HEK293 (cell line): ENCODE data around the gene GMEB1.
"Not testable (repeated sequence)": the region's sequence is repeated elsewhere in the genome, so short reads cannot be mapped to it uniquely, and the experiment has no call there.

Experiments
- CTCF ChIA-PET: fragments of 350-600 bp; formaldehyde crosslinking; extraction: SDS; loops from one replicate; lab custom pipeline; 2021; ENCODE audit warnings: antibody characterized with exemption; lab: Yijun Ruan, JAX
- POLR2A ChIA-PET: fragments of 300-600 bp; formaldehyde crosslinking; extraction: SDS; loops from one replicate; lab custom pipeline; 2020; ENCODE audit warnings: antibody characterized with exemption, inconsistent platforms; lab: Yijun Ruan, JAX
- H3K27ac ChIP-seq: fragments of 200-500 bp; sonication (Bioruptor generic); 2 replicates; pipeline ENCODE4 v1.5.1; 2014; ENCODE audit warnings: low read depth, low read length, control low read depth, inconsistent platforms; ENCODE audit errors: extremely low read depth
- H3K36me3 ChIP-seq, 2 experiments: fragments of 200-500 bp in 1 of 2; sonication (Bioruptor generic) in 1 of 2; 1 replicate in 1 of 2; 2 replicates in 1 of 2; pipeline ENCODE4 v1.5.1; 2014 to 2017; ENCODE audit warnings: inconsistent platforms in 2 of 2, low read length in 2 of 2; ENCODE audit not compliant: control insufficient read depth in 2 of 2, insufficient read depth in 1 of 2
- H3K4me1 ChIP-seq: fragments of 200-500 bp; sonication (Bioruptor generic); 2 replicates; pipeline ENCODE4 v1.5.1; 2014; ENCODE audit warnings: mild to moderate bottlenecking, low read length, inconsistent platforms; ENCODE audit not compliant: control insufficient read depth, insufficient read depth
- H3K4me3 ChIP-seq: 2 replicates; pipeline ENCODE4 v1.5.1; 2011; ENCODE audit warnings: low read depth, mild to moderate bottlenecking, control low read depth, low read length, moderate library complexity
- H3K9me3 ChIP-seq: fragments of 200-500 bp; sonication (Bioruptor generic); 2 replicates; pipeline ENCODE4 v1.5.1; 2014; ENCODE audit warnings: low read depth, low read length, inconsistent platforms; ENCODE audit not compliant: control insufficient read depth, insufficient read depth
- EGR2 ChIP-seq: fragments of 450-650 bp; formaldehyde crosslinking; IDR thresholded peaks from 2 replicates; pipeline ENCODE4 v1.5.1; 2016; ENCODE audit warnings: low read depth, missing biosample characterization, missing genetic modification characterization
- HIC1 ChIP-seq: fragments of 450-650 bp; formaldehyde crosslinking; IDR thresholded peaks from 2 replicates; pipeline ENCODE4 v1.5.1; 2016; ENCODE audit warnings: missing biosample characterization, missing genetic modification characterization
- KLF10 ChIP-seq: fragments of 450-650 bp; IDR thresholded peaks from 2 replicates; pipeline ENCODE4 v1.5.1; 2018; ENCODE audit warnings: missing biosample characterization, mild to moderate bottlenecking, missing genetic modification characterization
- KLF9 ChIP-seq: fragments of 450-650 bp; formaldehyde crosslinking; IDR thresholded peaks from 2 replicates; pipeline ENCODE4 v1.5.1; 2016; ENCODE audit warnings: missing biosample characterization, missing genetic modification characterization, low read depth
- SCRT1 ChIP-seq: fragments of 450-650 bp; formaldehyde crosslinking; IDR thresholded peaks from 2 replicates; pipeline ENCODE4 v1.5.1; 2016; ENCODE audit warnings: missing biosample characterization, missing genetic modification characterization, borderline replicate concordance
- SP7 ChIP-seq: fragments of 450-650 bp; formaldehyde crosslinking; IDR thresholded peaks from 2 replicates; pipeline ENCODE4 v1.5.1; 2016; ENCODE audit warnings: missing biosample characterization, missing genetic modification characterization
- YY1 ChIP-seq: fragments of 450-650 bp; formaldehyde crosslinking; IDR thresholded peaks from 2 replicates; pipeline ENCODE4 v1.5.1; 2018; ENCODE audit warnings: missing biosample characterization, missing genetic modification characterization
- ZEB2 ChIP-seq: fragments of 450-650 bp; formaldehyde crosslinking; IDR thresholded peaks from 2 replicates; pipeline ENCODE4 v1.5.1; 2016; ENCODE audit warnings: missing biosample characterization, missing genetic modification characterization
- ZFP69B ChIP-seq: fragments of 450-650 bp; formaldehyde crosslinking; IDR thresholded peaks from 2 replicates; pipeline ENCODE4 v1.5.1; 2016; ENCODE audit warnings: missing biosample characterization, missing genetic modification characterization
- ZNF138 ChIP-seq: fragments of 450-650 bp; formaldehyde crosslinking; IDR thresholded peaks from 2 replicates; pipeline ENCODE4 v1.5.1; 2016; ENCODE audit warnings: missing biosample characterization, missing genetic modification characterization, borderline replicate concordance
- ZNF324 ChIP-seq: fragments of 450-650 bp; formaldehyde crosslinking; IDR thresholded peaks from 2 replicates; pipeline ENCODE4 v1.5.1; 2016; ENCODE audit warnings: missing biosample characterization, missing genetic modification characterization
- ZNF335 ChIP-seq: fragments of 450-650 bp; formaldehyde crosslinking; conservative IDR thresholded peaks from 2 replicates; pipeline ENCODE4 v1.5.1; 2016; ENCODE audit warnings: missing biosample characterization, missing genetic modification characterization
- ZNF416 ChIP-seq: fragments of 450-650 bp; formaldehyde crosslinking; IDR thresholded peaks from 2 replicates; pipeline ENCODE4 v1.5.1; 2016; ENCODE audit warnings: missing biosample characterization, missing genetic modification characterization
- ZNF426 ChIP-seq: fragments of 450-650 bp; formaldehyde crosslinking; IDR thresholded peaks from 2 replicates; pipeline ENCODE4 v1.5.1; 2017; ENCODE audit warnings: missing biosample characterization, missing genetic modification characterization, mild to moderate bottlenecking, inconsistent platforms, moderate library complexity
- ZNF670 ChIP-seq: fragments of 450-650 bp; formaldehyde crosslinking; IDR thresholded peaks from 2 replicates; pipeline ENCODE4 v1.5.1; 2016; ENCODE audit warnings: missing biosample characterization, missing genetic modification characterization, low read depth
- ZNF777 ChIP-seq: fragments of 450-650 bp; formaldehyde crosslinking; IDR thresholded peaks from 2 replicates; pipeline ENCODE4 v1.5.1; 2017; ENCODE audit warnings: missing biosample characterization, missing genetic modification characterization, borderline replicate concordance
- ZSCAN30 ChIP-seq: fragments of 450-650 bp; IDR thresholded peaks from 2 replicates; pipeline ENCODE4 v1.5.1; 2018; ENCODE audit warnings: missing biosample characterization, mild to moderate bottlenecking, missing genetic modification characterization, moderate library complexity
- TF ChIP-seq, protein P1 (sequence below): fragments of 450-650 bp; formaldehyde crosslinking; IDR thresholded peaks from 2 replicates; pipeline ENCODE4 v1.5.1; 2016; ENCODE audit warnings: missing biosample characterization, missing genetic modification characterization
- TF ChIP-seq, protein P2 (sequence below): fragments of 450-650 bp; formaldehyde crosslinking; IDR thresholded peaks from 2 replicates; pipeline ENCODE4 v1.5.1; 2017; ENCODE audit warnings: missing biosample characterization, missing genetic modification characterization
- TF ChIP-seq, protein P3 (sequence below): fragments of 450-650 bp; formaldehyde crosslinking; IDR thresholded peaks from 2 replicates; pipeline ENCODE4 v1.5.1; 2016; ENCODE audit warnings: missing biosample characterization, missing genetic modification characterization
- TF ChIP-seq, protein P4 (sequence below): fragments of 450-650 bp; formaldehyde crosslinking; IDR thresholded peaks from 2 replicates; pipeline ENCODE4 v1.5.1; 2016; ENCODE audit warnings: missing biosample characterization, missing genetic modification characterization

GMEB1 gene

GRCh38 chr1:28671254-28671780, 2.7 kb downstream of the GMEB1 start:
- ChIA-PET CTCF (no interaction called here), POLR2A (interaction anchor here (0.6 to 1.5 kb wide), 7 partner anchors 10 to 1878 kb away, joined by 3 to 9 read pairs (median 3); partner anchors contain the start of gene RNU11)
- no peaks in the 10 kb centered on the region for H3K9me3 ChIP-seq
- TF ChIP-seq KLF10 (tag by site-specific recombination) = no peak
- no peak for TF ChIP-seq ZFP69B (tag by site-specific recombination)
- TF ChIP-seq, protein P1, sequence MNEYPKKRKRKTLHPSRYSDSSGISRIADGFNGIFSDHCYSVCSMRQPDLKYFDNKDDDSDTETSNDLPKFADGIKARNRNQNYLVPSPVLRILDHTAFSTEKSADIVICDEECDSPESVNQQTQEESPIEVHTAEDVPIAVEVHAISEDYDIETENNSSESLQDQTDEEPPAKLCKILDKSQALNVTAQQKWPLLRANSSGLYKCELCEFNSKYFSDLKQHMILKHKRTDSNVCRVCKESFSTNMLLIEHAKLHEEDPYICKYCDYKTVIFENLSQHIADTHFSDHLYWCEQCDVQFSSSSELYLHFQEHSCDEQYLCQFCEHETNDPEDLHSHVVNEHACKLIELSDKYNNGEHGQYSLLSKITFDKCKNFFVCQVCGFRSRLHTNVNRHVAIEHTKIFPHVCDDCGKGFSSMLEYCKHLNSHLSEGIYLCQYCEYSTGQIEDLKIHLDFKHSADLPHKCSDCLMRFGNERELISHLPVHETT (tag by site-specific recombination) = no peak
- TF ChIP-seq, protein P2, sequence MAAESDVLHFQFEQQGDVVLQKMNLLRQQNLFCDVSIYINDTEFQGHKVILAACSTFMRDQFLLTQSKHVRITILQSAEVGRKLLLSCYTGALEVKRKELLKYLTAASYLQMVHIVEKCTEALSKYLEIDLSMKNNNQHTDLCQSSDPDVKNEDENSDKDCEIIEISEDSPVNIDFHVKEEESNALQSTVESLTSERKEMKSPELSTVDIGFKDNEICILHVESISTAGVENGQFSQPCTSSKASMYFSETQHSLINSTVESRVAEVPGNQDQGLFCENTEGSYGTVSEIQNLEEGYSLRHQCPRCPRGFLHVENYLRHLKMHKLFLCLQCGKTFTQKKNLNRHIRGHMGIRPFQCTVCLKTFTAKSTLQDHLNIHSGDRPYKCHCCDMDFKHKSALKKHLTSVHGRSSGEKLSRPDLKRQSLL (tag by site-specific recombination) = peak; percentile 17; the same call in 1 of the 2 replicates
- TF ChIP-seq, all 188 proteins: peak for 1
- peaks cover 4% of the 10 kb centered on the region; the same call in 1 of the 2 replicates for H3K4me1 ChIP-seq
- no peaks in the 10 kb centered on the region for H3K36me3 ChIP-seq
- H3K4me3 ChIP-seq = no peak overlapping the region
- H3K27ac ChIP-seq = no peak overlapping the region

- H3K4me1 ChIP-seq, POLR2A ChIA-PET, H3K27ac ChIP-seq, H3K36me3 ChIP-seq, CTCF ChIA-PET, H3K9me3 ChIP-seq, H3K4me3 ChIP-seq: not testable (repeated sequence)
Measured at GRCh38 chr1:28672971-28673370, 4.4 kb downstream of the GMEB1 start.

- TF ChIP-seq ZNF426 (tag by site-specific recombination) (no peak), ZNF416 (tag by site-specific recombination) (no peak), SP7 (tag by site-specific recombination) (peak; percentile 84), SCRT1 (tag by site-specific recombination) (no peak), KLF9 (tag by site-specific recombination) (no peak), ZNF670 (tag by site-specific recombination) (no peak), ZNF335 (tag by site-specific recombination) (0 out of 2 replicates have a peak, but pooled peaks have one; percentile 3)
- TF ChIP-seq, protein P3, sequence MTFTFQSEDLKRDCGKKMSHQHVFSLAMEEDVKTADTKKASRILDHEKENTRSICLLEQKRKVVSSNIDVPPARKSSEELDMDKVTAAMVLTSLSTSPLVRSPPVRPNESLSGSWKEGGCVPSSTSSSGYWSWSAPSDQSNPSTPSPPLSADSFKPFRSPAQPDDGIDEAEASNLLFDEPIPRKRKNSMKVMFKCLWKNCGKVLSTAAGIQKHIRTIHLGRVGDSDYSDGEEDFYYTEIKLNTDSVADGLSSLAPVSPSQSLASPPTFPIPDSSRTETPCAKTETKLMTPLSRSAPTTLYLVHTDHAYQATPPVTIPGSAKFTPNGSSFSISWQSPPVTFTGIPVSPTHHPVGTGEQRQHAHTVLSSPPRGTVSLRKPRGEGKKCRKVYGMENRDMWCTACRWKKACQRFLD (tag by site-specific recombination) = no peak
- POLR2A ChIA-PET = interaction anchor here (0.6 to 1.4 kb wide), 2 partner anchors 27 to 69 kb away, joined by 4 to 11 read pairs; partner anchors contain the start of gene RNU11
Measured at GRCh38 chr1:28675924-28676257, 7.3 kb downstream of the GMEB1 start.

GRCh38 chr1:28680151-28680550, 11.6 kb downstream of the GMEB1 start:
- Histone ChIP-seq H3K36me3 (peaks cover 5 to 15% of the 10 kb centered on the region in 2 experiments; a peak in 2 of 3 replicates), H3K9me3 (no peaks in the 10 kb centered on the region), H3K4me3 (no peak overlapping the region), H3K27ac (no peak overlapping the region), H3K4me1 (no peaks in the 10 kb centered on the region)
- ChIA-PET CTCF (no interaction called here), POLR2A (interaction anchor here (0.9 kb wide), 1 partner anchor 37 kb away, joined by 3 read pairs; no protein-coding TSS in a partner anchor)
- TF ChIP-seq YY1 = no peak
- TF ChIP-seq ZEB2 (tag by site-specific recombination) = no peak
- TF ChIP-seq ZNF138 (tag by site-specific recombination) = no peak
- TF ChIP-seq ZNF777 = no peak
- TF ChIP-seq ZSCAN30 (tag by site-specific recombination) = no peak
- no peak for TF ChIP-seq HIC1 (tag by site-specific recombination)
- TF ChIP-seq EGR2 (tag by site-specific recombination) = no peak
- TF ChIP-seq, protein P4, sequence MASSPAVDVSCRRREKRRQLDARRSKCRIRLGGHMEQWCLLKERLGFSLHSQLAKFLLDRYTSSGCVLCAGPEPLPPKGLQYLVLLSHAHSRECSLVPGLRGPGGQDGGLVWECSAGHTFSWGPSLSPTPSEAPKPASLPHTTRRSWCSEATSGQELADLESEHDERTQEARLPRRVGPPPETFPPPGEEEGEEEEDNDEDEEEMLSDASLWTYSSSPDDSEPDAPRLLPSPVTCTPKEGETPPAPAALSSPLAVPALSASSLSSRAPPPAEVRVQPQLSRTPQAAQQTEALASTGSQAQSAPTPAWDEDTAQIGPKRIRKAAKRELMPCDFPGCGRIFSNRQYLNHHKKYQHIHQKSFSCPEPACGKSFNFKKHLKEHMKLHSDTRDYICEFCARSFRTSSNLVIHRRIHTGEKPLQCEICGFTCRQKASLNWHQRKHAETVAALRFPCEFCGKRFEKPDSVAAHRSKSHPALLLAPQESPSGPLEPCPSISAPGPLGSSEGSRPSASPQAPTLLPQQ (tag by site-specific recombination) = no peak
- TF ChIP-seq ZNF324 = no peak

More at GRCh38 chr1:28675924-28676257, 7.3 kb downstream of the GMEB1 start:
- no peak overlapping the region for H3K27ac ChIP-seq
- CTCF ChIA-PET = interaction anchor here (1.0 kb wide), 2 partner anchors 23 to 61 kb away, joined by 3 to 4 read pairs; partner anchors contain the start of gene YTHDF2
- H3K4me3 ChIP-seq = no peak overlapping the region
- H3K36me3 ChIP-seq = no peaks in the 10 kb centered on the region; a peak in 1 of 3 replicates
- no peaks in the 10 kb centered on the region for H3K4me1 ChIP-seq
- H3K9me3 ChIP-seq = no peaks in the 10 kb centered on the region
